ENCODE measurements around the gene PAN2. TPM values are rescaled to one million over a fixed set of nuclear protein-coding genes. Genes with fewer than 3 reads are reported as not detected.
A peak's percentile ranks its signal among the peaks of the same experiment; 100 is the strongest.

PAN2 gene
- total RNA-seq, 1 donor from 2014 or later: 69.6 TPM

- Mint-ChIP-seq H3K27me3 (ENCODE audit: low read depth) (no peaks in the 10 kb centered on the region), H3K4me3 (peak overlapping the region; percentile 97), H3K27ac (ENCODE audit: unreplicated experiment) (peak overlapping the region; percentile 90), H3K9me3 (no peaks in the 10 kb centered on the region), H3K36me3 (ENCODE audit: low read depth) (peaks cover 5% of the 10 kb centered on the region), H3K4me1 (peaks cover 38% of the 10 kb centered on the region)
- DNase-seq (ENCODE audit: low read depth, low spot score): no peak
- TF ChIP-seq CTCF (conservative IDR thresholded peaks at IDR 0.05): no peak
Measured at GRCh38 chr12:56300644-56301464, 32.9 kb downstream of the PAN2 start.

GRCh38 chr12:56299853-56300643, 33.8 kb downstream of the PAN2 start, which contains the start of gene CS:
Gene CS, minus strand, starts transcription at chr12:56300330. Its CDS starts 129 bp downstream, at chr12:56300201.
- Mint-ChIP-seq H3K4me1 (peaks cover 38% of the 10 kb centered on the region), H3K27ac (ENCODE audit: unreplicated experiment) (peak within 1 kb of the TSS; percentile 95), H3K27me3 (ENCODE audit: low read depth) (no peaks in the 10 kb centered on the region), H3K9me3 (no peaks in the 10 kb centered on the region), H3K36me3 (ENCODE audit: low read depth) (peaks cover 3% of the 10 kb centered on the region), H3K4me3 (peak within 1 kb of the TSS; percentile 97)
- no peak for TF ChIP-seq CTCF (conservative IDR thresholded peaks at IDR 0.05)
- peak; percentile 96 for DNase-seq (ENCODE audit: low read depth, low spot score)

GRCh38 chr12:56299308-56299852, 34.4 kb downstream of the PAN2 start:
- peaks cover 38% of the 10 kb centered on the region for H3K4me1 Mint-ChIP-seq
- H3K36me3 Mint-ChIP-seq (ENCODE audit: low read depth): no peaks in the 10 kb centered on the region
- peak overlapping the region; percentile 93 for H3K27ac Mint-ChIP-seq (ENCODE audit: unreplicated experiment)
- H3K4me3 Mint-ChIP-seq: peak overlapping the region; percentile 97
- no peak for TF ChIP-seq CTCF (conservative IDR thresholded peaks at IDR 0.05)
- no peaks in the 10 kb centered on the region for H3K9me3 Mint-ChIP-seq
- no peaks in the 10 kb centered on the region for H3K27me3 Mint-ChIP-seq (ENCODE audit: low read depth)
- DNase-seq (ENCODE audit: low read depth, low spot score): no peak

GRCh38 chr12:56298828-56299227, 35.0 kb downstream of the PAN2 start:
- H3K36me3 Mint-ChIP-seq (ENCODE audit: low read depth): no peaks in the 10 kb centered on the region
- no peak for DNase-seq (ENCODE audit: low read depth, low spot score)
- H3K27ac Mint-ChIP-seq (ENCODE audit: unreplicated experiment): no peak overlapping the region
- TF ChIP-seq CTCF (conservative IDR thresholded peaks at IDR 0.05): no peak
- H3K27me3 Mint-ChIP-seq (ENCODE audit: low read depth): no peaks in the 10 kb centered on the region
- H3K4me3 Mint-ChIP-seq: peak overlapping the region; percentile 97
- H3K9me3 Mint-ChIP-seq: no peaks in the 10 kb centered on the region
- peaks cover 38% of the 10 kb centered on the region for H3K4me1 Mint-ChIP-seq

GRCh38 chr12:56297400-56297799, 36.4 kb downstream of the PAN2 start:
- Mint-ChIP-seq H3K9me3 (no peaks in the 10 kb centered on the region), H3K4me3 (peak overlapping the region; percentile 97), H3K27ac (ENCODE audit: unreplicated experiment) (no peak overlapping the region), H3K27me3 (ENCODE audit: low read depth) (no peaks in the 10 kb centered on the region), H3K4me1 (peaks cover 42% of the 10 kb centered on the region), H3K36me3 (ENCODE audit: low read depth) (no peaks in the 10 kb centered on the region)
- no peak for TF ChIP-seq CTCF (conservative IDR thresholded peaks at IDR 0.05)
- no peak for DNase-seq (ENCODE audit: low read depth, low spot score)

Data from neural crest cell (in vitro differentiated cells).